HG03442 (cell line): Measurements from ENCODE around the gene FAM50B.

Source experiments
- ATAC-seq: cut with Tn5 transposase; IDR thresholded peaks from one replicate; pipeline ENCODE4 v1.9.1; 2021; ENCODE audit warnings: mild to moderate bottlenecking, moderate library complexity; ENCODE audit not compliant: unreplicated experiment

The FAM50B gene

GRCh38 chr6:3892603-3893002 lies 43.4 kb downstream of the FAM50B start:
- no peak for ATAC-seq

- no peak for ATAC-seq
These were observed 44.3 kb downstream of the FAM50B start for GRCh38 chr6:3893487-3893886.

GRCh38 chr6:3893917-3894316 lies 44.7 kb downstream of the FAM50B start:
- ATAC-seq: no peak

GRCh38 chr6:3894590-3895311 lies 45.6 kb downstream of the FAM50B start:
- no peak for ATAC-seq

- no peak for ATAC-seq
These were observed 46.1 kb downstream of the FAM50B start for GRCh38 chr6:3895312-3895653.

- no peak for ATAC-seq
These were observed 46.6 kb downstream of the FAM50B start for GRCh38 chr6:3895805-3896204.

- ATAC-seq: no peak
These were observed 49.3 kb downstream of the FAM50B start for GRCh38 chr6:3898265-3898994.

GRCh38 chr6:3899061-3899460 lies 49.9 kb downstream of the FAM50B start:
- no peak for ATAC-seq

- ATAC-seq: no peak
These were observed 50.8 kb downstream of the FAM50B start for GRCh38 chr6:3899970-3900439.
